ENCODE measurements around the gene IRF5.
"Not testable (repeated sequence)": the region's sequence is repeated elsewhere in the genome, so short reads cannot be mapped to it uniquely, and the experiment has no call there.

Gene IRF5

DNA sequence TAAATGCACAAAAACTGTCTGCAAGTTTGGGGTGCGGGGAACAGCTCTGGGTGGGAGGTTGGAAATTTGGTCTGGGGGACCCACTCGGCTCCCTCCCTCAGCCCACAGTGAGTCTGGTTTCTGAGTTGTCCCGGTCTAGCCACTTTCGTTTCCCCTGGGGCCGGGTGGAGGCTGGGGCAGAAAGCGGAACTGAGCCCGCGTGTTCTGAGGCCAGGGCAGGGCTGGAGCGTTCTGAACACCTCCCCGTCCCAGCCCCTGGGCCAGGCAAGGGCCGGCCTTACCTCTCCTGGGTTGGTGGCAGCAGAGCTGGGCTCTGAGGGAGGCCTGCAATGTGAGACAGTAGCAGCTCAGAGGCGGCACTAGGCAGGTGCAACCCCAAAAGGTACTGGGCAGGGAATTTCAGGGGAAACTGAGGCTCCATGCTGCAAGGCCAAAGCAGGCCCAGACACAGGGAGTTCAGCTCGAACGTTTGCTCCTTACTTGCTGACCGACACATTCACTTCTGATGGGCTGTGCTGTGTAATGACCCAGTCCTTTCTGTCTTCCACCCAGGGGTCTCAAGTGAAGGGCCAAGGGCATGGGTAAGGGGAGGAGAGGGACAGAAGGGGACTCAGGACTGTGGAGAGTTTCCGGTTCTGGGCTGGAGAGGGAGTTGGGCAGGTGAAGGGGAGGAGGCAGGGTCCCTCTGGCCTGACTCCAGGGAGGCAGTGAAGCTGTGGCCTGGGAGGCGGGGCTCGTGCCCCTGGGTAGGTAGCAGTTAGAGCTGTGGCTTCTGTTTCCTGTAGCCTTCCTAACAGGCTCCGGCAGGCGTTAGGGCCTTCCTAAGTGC lies 3.0 kb downstream of the IRF5 start:
- no peak for DNase-seq

- DNase-seq: no peak
These were observed 3.7 kb downstream of the IRF5 start for GRCh38 chr7:128941323-128941890.

DNA sequence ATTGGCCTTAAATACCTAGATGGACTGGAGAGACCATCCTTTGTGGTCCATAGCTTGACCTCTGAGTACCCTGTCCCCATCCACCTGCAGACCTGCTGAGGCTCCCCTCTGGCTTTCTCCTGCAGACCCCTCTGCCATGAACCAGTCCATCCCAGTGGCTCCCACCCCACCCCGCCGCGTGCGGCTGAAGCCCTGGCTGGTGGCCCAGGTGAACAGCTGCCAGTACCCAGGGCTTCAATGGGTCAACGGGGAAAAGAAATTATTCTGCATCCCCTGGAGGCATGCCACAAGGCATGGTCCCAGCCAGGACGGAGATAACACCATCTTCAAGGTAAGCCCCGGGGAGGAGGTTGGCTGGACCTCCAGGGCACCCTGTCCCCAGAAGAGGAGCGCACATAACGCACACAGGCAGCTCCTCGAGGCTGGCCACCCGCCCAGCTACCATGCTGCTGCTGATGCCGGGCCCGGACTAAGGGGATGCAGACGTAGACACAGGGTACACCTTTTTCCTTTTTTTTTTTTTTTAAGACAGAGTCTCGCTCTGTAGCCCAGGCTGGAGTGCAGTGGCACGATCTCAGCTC lies 4.3 kb downstream of the IRF5 start:
- DNase-seq: no peak

DNA sequence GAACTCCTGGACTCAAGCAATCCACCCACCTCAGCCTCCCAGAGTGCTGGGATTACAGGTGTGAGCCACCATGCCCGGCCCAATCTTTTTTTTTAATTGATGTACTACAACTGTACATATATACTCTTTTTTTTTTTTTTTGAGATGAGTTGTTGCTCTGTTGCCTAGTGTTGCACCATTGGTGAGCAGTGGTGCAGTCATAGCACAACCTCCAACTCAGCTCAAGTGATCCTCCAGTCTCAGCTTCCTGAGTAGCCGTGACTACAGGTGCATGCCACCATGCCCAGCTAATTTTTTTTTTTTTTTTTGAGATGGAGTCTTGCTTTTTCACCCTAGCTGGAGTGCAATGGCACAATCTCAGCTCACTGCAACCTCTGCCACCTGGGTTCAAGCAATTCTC lies 5.5 kb downstream of the IRF5 start:
- not testable (repeated sequence) for DNase-seq

- DNase-seq: no peak
These were observed 6.9 kb downstream of the IRF5 start for GRCh38 chr7:128944487-128945236.

- DNase-seq: no peak
These were observed 8.1 kb downstream of the IRF5 start for GRCh38 chr7:128945668-128946366.

DNA sequence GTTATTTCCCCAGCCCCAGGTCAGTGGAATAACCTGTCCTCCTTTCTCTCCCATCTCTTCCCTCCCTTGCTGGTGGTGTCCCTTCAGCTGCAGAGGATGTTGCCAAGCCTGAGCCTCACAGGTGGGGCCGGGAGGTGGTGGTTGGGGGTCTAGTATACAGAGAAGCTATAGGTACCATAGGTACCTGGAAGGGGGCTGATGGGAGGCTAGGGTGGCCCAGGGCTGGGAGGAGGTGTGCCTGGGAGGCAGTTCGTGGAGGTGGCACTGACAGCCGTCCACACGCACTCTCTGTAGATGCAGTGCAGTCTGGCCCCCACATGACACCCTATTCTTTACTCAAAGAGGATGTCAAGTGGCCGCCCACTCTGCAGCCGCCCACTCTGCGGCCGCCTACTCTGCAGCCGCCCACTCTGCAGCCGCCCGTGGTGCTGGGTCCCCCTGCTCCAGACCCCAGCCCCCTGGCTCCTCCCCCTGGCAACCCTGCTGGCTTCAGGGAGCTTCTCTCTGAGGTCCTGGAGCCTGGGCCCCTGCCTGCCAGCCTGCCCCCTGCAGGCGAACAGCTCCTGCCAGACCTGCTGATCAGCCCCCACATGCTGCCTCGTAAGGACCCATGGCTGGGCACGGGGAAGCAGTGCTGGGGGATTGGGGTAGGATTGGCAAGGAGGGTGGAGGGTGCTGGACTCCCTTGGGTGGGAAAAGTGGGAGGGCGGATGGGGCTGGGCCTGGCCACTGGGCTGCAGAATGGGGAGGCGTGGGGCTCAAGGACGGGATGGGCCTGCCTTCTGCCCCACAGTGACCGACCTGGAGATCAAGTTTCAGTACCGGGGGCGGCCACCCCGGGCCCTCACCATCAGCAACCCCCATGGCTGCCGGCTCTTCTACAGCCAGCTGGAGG lies 9.5 kb downstream of the IRF5 start:
- no peak for DNase-seq

DNA sequence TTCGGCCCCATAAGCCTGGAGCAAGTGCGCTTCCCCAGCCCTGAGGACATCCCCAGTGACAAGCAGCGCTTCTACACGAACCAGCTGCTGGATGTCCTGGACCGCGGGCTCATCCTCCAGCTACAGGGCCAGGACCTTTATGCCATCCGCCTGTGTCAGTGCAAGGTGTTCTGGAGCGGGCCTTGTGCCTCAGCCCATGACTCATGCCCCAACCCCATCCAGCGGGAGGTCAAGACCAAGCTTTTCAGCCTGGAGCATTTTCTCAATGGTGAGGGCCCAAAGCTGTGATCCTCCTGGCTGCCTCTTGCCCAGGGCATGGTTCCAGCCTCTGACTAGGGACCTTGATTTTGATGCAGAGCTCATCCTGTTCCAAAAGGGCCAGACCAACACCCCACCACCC lies 10.1 kb downstream of the IRF5 start:
- DNase-seq: no peak

DNA sequence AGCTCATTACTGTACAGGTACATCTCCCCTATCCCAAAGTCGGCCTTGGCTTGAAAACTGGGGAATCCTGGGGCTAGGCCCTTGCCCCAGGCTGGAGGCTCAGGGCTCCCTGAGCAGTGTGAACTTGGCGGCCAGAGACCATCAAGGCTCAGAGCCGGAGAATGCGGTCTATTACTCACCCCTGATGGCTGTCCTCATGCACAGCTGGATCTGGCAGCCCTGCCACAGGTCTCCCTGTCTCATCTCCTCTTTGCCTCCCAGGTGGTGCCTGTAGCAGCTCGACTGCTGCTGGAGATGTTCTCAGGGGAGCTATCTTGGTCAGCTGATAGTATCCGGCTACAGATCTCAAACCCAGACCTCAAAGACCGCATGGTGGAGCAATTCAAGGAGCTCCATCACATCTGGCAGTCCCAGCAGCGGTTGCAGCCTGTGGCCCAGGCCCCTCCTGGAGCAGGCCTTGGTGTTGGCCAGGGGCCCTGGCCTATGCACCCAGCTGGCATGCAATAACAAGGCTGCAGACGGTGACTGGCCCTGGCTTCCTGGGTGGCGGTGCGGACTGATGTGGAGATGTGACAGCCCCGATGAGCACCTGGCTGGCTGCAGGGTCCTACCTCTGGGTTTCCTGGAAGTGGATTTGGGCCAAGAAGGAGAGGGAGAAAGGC lies 10.7 kb downstream of the IRF5 start:
- DNase-seq: no peak

- DNase-seq: no peak
These were observed 11.4 kb downstream of the IRF5 start for GRCh38 chr7:128948976-128949760.

DNA sequence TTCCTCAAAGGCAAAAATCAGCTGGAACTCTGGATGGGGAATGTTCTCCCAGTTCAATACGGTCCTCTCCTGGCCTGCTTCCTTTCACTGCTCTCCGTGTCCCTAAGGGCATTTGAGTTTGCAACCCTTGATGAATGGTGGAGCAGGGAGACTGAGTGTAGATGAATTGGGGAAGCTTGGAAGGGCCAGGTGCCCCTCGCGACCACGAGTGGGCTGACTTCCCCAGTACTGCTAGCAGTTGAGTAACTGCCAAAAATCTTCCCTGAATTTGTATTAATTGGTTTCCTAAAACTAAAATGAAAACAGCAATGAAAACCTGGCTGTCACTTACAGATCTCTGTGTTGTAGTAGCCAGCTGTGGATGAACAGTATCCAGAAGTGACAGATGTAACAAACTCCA lies 13.6 kb downstream of the IRF5 start:
- no peak for DNase-seq

- no peak for DNase-seq
These were observed 16.4 kb downstream of the IRF5 start for GRCh38 chr7:128954150-128954549.

GRCh38 chr7:128954830-128955802 lies 17.4 kb downstream of the IRF5 start:
- no peak for DNase-seq

DNA sequence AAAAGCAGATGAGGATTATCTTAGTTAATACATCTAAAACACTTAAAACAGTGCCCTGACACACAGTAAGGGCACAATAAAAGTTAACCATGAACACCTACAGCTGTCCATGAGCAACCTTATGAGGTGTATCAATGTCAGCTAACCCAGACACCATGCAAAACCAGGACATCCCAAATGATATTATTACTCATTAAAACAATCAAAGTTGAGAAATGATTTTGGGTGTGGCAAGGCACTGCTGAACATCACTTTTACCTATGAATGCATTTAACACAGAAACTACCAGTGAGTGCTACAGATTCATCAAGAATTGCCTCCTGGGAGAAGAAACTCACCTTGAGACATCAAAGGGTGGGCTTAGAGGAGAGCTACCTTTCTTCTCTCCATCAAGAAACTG lies 18.3 kb downstream of the IRF5 start:
- DNase-seq: no peak

DNA sequence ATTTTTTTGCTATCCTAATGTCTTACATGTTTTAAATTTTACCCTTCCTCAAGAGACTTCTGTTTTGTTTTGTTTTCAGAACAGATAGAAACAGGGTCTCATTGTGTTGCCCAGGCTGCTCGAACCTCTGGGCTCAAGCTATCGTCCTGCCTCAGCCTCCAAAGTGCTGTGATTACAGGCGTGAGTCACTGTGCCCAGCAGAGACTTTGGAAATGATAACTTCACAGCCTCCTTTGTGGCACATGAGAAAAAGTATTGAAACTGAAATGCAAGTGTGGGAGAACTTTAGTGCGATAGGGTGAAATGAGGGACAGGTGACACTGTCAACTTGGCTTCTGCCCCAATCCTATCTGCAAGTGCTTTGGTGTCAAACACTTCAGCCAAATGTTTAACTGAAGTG lies 21.6 kb downstream of the IRF5 start:
- no peak for DNase-seq

GRCh38 chr7:128961030-128961659 lies 23.4 kb downstream of the IRF5 start:
- DNase-seq: no peak

DNA sequence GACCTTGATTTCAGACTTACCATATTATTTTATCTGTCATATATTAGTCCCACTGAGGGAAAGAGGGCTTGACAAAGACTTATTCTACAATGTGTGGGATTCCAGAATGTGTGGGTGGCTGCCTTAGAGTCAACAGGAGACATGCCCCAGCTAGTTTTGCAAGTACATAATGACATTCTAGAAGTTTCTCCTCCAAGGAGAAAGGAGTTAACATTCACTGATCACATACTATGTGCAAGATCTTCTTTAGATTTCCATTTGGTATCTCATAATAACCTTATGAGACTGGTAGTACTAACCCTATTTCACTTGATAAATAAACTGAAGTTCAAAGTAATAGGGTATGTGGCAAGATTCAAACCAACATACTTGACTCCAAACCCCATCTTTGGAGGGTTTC lies 25.2 kb downstream of the IRF5 start:
- no peak for DNase-seq

- no peak for DNase-seq
These were observed 25.6 kb downstream of the IRF5 start for GRCh38 chr7:128963327-128963757.

DNA sequence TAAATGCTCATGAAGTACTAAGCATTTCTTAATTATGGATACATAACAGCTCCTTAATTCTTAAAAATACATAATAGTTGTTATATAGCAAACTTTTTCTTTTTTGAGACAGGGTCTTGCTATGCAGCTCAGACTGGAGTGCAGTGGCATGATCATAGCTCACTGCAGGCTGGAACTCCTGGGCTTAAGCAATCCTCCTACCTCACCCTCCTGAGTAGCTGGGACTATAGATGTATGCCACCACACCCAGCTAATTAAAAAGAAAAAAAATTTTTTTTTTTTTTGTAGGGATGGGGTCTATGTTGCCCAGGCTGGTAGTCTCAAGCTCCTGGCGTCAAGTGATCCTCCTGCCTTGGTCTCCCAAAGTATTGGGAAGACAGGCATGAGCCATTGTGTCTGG lies 30.9 kb downstream of the IRF5 start:
- DNase-seq: no peak
